Smooth muscle cell (in vitro differentiated cells): ENCODE data around the gene TIGD2. TPM values are rescaled to one million over a fixed set of nuclear protein-coding genes. Genes with fewer than 3 reads are reported as not detected.

Source experiments
- DNase-seq: peaks from one replicate; lab custom pipeline; 2025; ENCODE audit not compliant: unreplicated experiment; lab: John Stamatoyannopoulos, UW
- H2AFZ ChIP-seq: fragments of 200-600 bp; sonication (generic); 2 replicates; pipeline ENCODE4 v1.6.0; 2016; ENCODE audit warnings: antibody characterized with exemption, low read depth, mild to moderate bottlenecking
- H3F3A ChIP-seq: fragments of 200-600 bp; sonication (generic); 2 replicates; pipeline ENCODE4 v1.6.0; 2017; ENCODE audit warnings: antibody characterized with exemption, low read depth
- H3K27ac ChIP-seq: fragments of 200-600 bp; sonication (generic); 2 replicates; pipeline ENCODE4 v1.5.1; 2016; ENCODE audit warnings: low read depth, mild to moderate bottlenecking
- H3K27me3 ChIP-seq: fragments of 200-600 bp; sonication (generic); 2 replicates; pipeline ENCODE4 v1.6.1; 2016; ENCODE audit warnings: low read depth, mild to moderate bottlenecking
- H3K36me3 ChIP-seq: fragments of 200-600 bp; sonication (generic); 2 replicates; pipeline ENCODE4 v1.5.1; 2016; ENCODE audit warnings: low read depth
- H3K4me1 ChIP-seq: fragments of 200-600 bp; sonication (generic); 2 replicates; pipeline ENCODE4 v1.5.1; 2016; ENCODE audit warnings: low read depth
- H3K4me2 ChIP-seq: fragments of 200-600 bp; sonication (generic); 2 replicates; pipeline ENCODE4 v1.6.0; 2016; ENCODE audit warnings: mild to moderate bottlenecking
- H3K4me3 ChIP-seq: fragments of 200-600 bp; sonication (generic); 2 replicates; pipeline ENCODE4 v1.5.1; 2016; ENCODE audit warnings: mild to moderate bottlenecking
- H3K79me2 ChIP-seq: fragments of 200-600 bp; sonication (generic); 2 replicates; pipeline ENCODE4 v1.6.0; 2016; ENCODE audit warnings: low read depth, mild to moderate bottlenecking
- H3K9ac ChIP-seq: fragments of 200-600 bp; sonication (generic); 2 replicates; pipeline ENCODE4 v1.6.0; 2016; ENCODE audit warnings: low read depth
- H3K9me3 ChIP-seq: fragments of 200-600 bp; sonication (generic); replicated peaks from 2 replicates; pipeline ENCODE4 v1.5.1; 2016; ENCODE audit warnings: low read depth
- H4K20me1 ChIP-seq: fragments of 200-600 bp; sonication (generic); 2 replicates; pipeline ENCODE4 v1.6.0; 2016; ENCODE audit warnings: low read depth
- CTCF ChIP-seq: fragments of 200-600 bp; sonication (generic); IDR thresholded peaks from 2 replicates; pipeline ENCODE4 v1.5.1; 2017; ENCODE audit warnings: borderline replicate concordance, mild to moderate bottlenecking, antibody characterized with exemption; ENCODE audit not compliant: insufficient read depth, poor library complexity, severe bottlenecking
- WGBS: methylation state at CpG from one replicate; pipeline ENCODE4 v1.1.7; 2016; ENCODE audit warnings: low lambda C conversion rate; 5-methylcytosine and 5-hydroxymethylcytosine counted together
- polyA plus RNA-seq: library from polyadenylated mRNA; unstranded; fragments of >200 nt; fragmentation: Nextera tagmentation; extraction: Ambion mirVana; gene quantifications from 2 replicates; pipeline ENCODE4 v1.2.1, GENCODE V29; 2016
- total RNA-seq: library from RNA; depleted of rRNA; stranded (reverse); fragments of >200 nt; gene quantifications from 2 replicates; pipeline ENCODE4 v1.2.3, GENCODE V29; 2014

Gene TIGD2
- total and polyA plus RNA-seq, 2 experiments from 2014 or later: 3.8 to 7.5 TPM

- H3K4me3 ChIP-seq: no peak overlapping the region
- H3K27ac ChIP-seq: no peak overlapping the region
- H3K79me2 ChIP-seq: no peaks in the 10 kb centered on the region
- H3F3A ChIP-seq: no peaks in the 10 kb centered on the region
- WGBS: 92% methylated on average over 2 of the region's 2 CpGs
- H3K9ac ChIP-seq: no peak overlapping the region
- no peaks in the 10 kb centered on the region for H3K9me3 ChIP-seq
- DNase-seq: no peak
- H2AFZ ChIP-seq: no peak overlapping the region
- no peak for TF ChIP-seq CTCF
- no peaks in the 10 kb centered on the region for H3K27me3 ChIP-seq
- no peak overlapping the region for H3K4me2 ChIP-seq
- no peaks in the 10 kb centered on the region for H3K4me1 ChIP-seq
- H3K36me3 ChIP-seq: no peaks in the 10 kb centered on the region
- H4K20me1 ChIP-seq: no peaks in the 10 kb centered on the region
Observed at GRCh38 chr4:89070041-89070440, 41.3 kb upstream of the TIGD2 start.

- Histone ChIP-seq H4K20me1 (no peaks in the 10 kb centered on the region), H3K4me1 (no peaks in the 10 kb centered on the region), H3K4me3 (no peak overlapping the region), H3K27me3 (no peaks in the 10 kb centered on the region), H3K36me3 (no peaks in the 10 kb centered on the region), H3K9me3 (no peaks in the 10 kb centered on the region), H3K9ac (no peak overlapping the region), H3F3A (no peaks in the 10 kb centered on the region), H2AFZ (no peak overlapping the region), H3K79me2 (no peaks in the 10 kb centered on the region), H3K4me2 (no peak overlapping the region), H3K27ac (no peak overlapping the region)
- no peak for DNase-seq
- no peak for TF ChIP-seq CTCF
- 76% methylated on average over 3 of the region's 3 CpGs for WGBS
Observed at GRCh38 chr4:89071311-89071710, 40.0 kb upstream of the TIGD2 start.

- TF ChIP-seq CTCF: no peak
- no peak for DNase-seq
- WGBS: 91% methylated on average over 1 of the region's 1 CpG
Observed at GRCh38 chr4:89072921-89073320, 38.4 kb upstream of the TIGD2 start.

GRCh38 chr4:89077761-89078160 is 33.6 kb upstream of the TIGD2 start:
- Histone ChIP-seq H4K20me1 (no peaks in the 10 kb centered on the region), H3K27me3 (no peaks in the 10 kb centered on the region), H3F3A (no peaks in the 10 kb centered on the region), H3K79me2 (no peaks in the 10 kb centered on the region), H3K36me3 (no peaks in the 10 kb centered on the region), H3K4me3 (no peak overlapping the region), H3K4me1 (no peaks in the 10 kb centered on the region), H3K9ac (no peak overlapping the region), H3K4me2 (no peak overlapping the region), H3K9me3 (no peaks in the 10 kb centered on the region), H2AFZ (no peak overlapping the region), H3K27ac (no peak overlapping the region)
- TF ChIP-seq CTCF: no peak
- DNase-seq: no peak

More at GRCh38 chr4:89072921-89073320, 38.4 kb upstream of the TIGD2 start:
- Histone ChIP-seq H3K4me1 (no peaks in the 10 kb centered on the region), H2AFZ (no peak overlapping the region), H3K4me3 (no peak overlapping the region), H3K27me3 (no peaks in the 10 kb centered on the region), H3K4me2 (no peak overlapping the region), H3K79me2 (no peaks in the 10 kb centered on the region), H3K9ac (no peak overlapping the region), H3K36me3 (no peaks in the 10 kb centered on the region), H3K27ac (no peak overlapping the region), H4K20me1 (no peaks in the 10 kb centered on the region), H3F3A (no peaks in the 10 kb centered on the region), H3K9me3 (no peaks in the 10 kb centered on the region)
